C4-2B (cell line): ENCODE measurements around the gene GP5.

ENCODE experiments used
- CTCF ChIP-seq: fragments of 450-650 bp; conservative IDR thresholded peaks from 2 replicates; pipeline ENCODE4 v1.5.1; 2017; ENCODE audit warnings: mild to moderate bottlenecking
- ZFX ChIP-seq: fragments of 450-650 bp; IDR thresholded peaks from 2 replicates; pipeline ENCODE4 v1.6.1; 2017

- TF ChIP-seq CTCF (no peak), ZFX (no peak)
Measured at GRCh38 chr3:194423317-194423716, 24.3 kb upstream of the GP5 start.
